Inflammatory macrophage (primary cell): ENCODE results near the gene RPS14.
A peak's percentile ranks its signal among the peaks of the same experiment; 100 is the strongest.

Source experiments
- DNase-seq, 2 donors: peaks; one replicate each; pipeline ENCODE4 v3.0.0-alpha.2; 2020 to 2022

The RPS14 gene

GRCh38 chr5:150398722-150399523, 50.6 kb downstream of the RPS14 start:
- peak; percentile 40 to 41 for DNase-seq

DNA sequence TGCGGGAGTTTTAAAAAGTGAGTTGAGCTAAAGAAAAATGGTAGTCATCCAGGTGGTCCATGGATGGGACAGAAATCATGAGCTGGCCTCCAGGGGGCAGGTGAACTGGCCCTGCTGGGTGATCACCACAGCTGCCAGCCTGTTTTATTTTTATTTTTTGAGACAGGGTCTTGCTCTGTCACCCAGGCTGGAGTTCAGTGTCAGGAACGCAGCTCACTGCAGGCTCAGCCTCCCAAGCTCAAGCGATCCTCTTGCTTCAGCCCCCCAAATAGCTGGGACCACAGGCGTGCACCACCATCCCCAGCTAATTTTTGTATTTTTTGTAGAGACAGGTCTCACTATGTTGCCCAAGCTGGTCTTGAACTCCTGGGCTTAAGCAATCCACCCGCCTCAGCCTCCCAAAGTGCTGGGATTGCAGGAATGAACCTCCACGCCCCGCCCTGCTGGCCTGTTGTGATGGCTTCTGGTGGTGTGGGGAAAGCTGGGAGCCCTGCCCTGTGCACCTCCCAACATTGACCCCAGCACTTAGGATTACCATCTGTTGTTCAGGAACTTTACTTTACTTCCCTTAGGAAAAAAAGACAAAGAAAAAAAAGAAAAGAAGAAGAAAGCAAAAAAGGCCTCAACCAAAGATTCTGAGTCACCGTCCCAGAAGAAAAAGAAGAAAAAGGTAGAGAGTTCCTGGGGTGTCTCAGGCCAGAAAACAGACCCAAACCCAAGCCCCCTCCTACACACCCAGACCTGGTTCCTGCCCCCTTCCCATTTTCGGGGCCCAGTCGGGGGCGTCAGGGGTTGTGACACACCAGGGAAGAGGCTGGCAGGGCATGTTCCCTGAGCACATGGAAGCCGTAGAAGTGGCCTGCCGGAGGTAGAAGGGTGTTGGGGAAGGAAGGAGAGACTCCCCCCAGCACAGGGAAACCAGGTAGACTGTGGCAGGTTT, 51.5 kb downstream of the RPS14 start:
- DNase-seq: no peak

GRCh38 chr5:150397146-150397781, 52.3 kb downstream of the RPS14 start:
- DNase-seq: no peak

DNA sequence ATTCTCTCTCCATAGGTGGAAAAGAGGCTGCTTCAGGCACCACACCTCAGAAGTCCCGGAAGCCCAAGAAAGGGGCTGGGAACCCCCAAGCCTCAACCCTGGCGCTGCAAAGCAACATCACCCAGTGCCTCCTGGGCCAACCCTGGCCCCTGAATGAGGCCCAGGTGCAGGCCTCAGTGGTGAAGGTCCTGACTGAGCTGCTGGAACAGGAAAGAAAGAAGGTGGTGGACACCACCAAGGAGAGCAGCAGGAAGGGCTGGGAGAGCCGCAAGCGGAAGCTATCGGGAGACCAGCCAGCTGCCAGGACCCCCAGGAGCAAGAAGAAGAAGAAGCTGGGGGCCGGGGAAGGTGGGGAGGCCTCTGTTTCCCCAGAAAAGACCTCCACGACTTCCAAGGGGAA, 53.3 kb downstream of the RPS14 start:
- DNase-seq: no peak

DNA sequence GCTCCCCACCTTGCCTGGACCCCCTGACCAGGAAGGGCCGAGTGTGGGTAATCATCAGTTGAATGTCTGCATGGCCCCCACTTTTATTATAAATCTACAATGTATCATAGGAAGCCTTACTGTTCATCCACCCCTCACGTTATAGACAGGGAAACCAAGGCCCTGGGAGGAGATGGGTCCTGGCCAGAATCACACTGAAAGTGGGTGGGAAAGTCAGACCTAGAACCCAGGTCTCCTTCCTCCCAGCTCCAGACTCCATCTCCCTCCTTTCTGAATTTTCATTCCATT, 53.9 kb downstream of the RPS14 start:
- DNase-seq: no peak

DNA sequence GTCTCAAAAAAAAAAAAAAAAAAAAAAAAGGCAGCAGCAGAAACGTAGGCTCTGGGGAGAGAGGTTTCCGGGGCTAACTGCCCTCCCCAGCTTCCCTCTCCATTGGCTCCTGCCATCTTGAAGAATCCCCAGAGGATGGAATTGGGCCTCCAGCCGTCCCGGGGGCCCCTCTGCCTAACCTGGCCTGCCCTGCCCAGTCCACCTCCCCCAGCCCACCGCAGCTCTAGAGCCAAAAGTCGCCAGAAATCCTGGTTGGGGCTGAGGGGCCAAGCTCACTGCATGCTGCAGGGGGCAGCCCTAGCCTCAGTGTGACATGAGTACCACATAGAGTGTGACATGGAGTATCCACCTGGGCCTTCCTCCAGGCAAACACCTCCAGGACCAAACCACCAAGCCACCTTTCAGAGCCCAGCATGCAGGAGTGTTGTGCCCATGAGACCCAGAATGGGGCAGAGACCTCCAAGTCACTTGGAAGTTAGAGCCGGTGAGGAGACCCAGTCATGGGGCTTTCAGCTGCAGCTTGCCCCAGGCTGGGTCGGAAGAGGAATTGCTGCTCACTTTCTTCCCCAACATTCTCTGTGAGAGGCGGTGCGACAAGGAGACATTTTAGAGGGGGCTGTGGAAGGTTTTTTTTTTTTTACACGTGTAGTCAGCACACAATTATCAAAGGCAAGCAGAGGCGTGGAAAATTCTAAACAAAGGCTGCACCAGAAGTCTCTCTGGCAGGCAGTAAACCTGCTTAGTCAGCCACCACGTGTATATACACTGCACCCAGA, 54.4 kb downstream of the RPS14 start:
- DNase-seq: no peak

GRCh38 chr5:150394131-150394530, 55.4 kb downstream of the RPS14 start:
- no peak for DNase-seq

GRCh38 chr5:150393096-150393645, 56.4 kb downstream of the RPS14 start:
- DNase-seq: no peak

DNA sequence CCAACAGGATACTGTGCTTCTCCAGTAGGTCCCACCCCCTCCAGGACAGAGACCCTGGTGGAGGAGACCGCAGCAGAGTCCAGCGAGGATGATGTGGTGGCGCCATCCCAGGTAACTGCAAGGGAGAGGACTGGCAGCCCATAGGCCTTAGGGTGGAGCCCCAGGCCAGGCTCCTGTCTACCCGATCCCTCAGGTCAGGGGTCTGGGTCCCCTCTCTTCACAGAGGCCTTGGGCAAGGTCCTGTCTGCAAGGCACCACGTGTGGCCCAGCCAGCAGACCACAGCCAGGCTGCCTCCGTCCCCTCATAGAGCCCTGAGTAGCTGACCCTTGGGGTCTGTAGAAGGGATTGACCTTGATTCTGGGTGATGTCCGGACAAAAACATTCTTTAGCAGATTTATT, 56.9 kb downstream of the RPS14 start:
- no peak for DNase-seq
